Measurements from ENCODE around the gene VSTM5. TPM values are rescaled to one million over a fixed set of nuclear protein-coding genes. Genes with fewer than 3 reads are reported as not detected.
A peak's percentile ranks its signal among the peaks of the same experiment; 100 is the strongest.

The VSTM5 gene
- polyA plus RNA-seq, 1 of the 3 experiments (the other 2 are of a cell fraction) = 0.12 TPM

DNA sequence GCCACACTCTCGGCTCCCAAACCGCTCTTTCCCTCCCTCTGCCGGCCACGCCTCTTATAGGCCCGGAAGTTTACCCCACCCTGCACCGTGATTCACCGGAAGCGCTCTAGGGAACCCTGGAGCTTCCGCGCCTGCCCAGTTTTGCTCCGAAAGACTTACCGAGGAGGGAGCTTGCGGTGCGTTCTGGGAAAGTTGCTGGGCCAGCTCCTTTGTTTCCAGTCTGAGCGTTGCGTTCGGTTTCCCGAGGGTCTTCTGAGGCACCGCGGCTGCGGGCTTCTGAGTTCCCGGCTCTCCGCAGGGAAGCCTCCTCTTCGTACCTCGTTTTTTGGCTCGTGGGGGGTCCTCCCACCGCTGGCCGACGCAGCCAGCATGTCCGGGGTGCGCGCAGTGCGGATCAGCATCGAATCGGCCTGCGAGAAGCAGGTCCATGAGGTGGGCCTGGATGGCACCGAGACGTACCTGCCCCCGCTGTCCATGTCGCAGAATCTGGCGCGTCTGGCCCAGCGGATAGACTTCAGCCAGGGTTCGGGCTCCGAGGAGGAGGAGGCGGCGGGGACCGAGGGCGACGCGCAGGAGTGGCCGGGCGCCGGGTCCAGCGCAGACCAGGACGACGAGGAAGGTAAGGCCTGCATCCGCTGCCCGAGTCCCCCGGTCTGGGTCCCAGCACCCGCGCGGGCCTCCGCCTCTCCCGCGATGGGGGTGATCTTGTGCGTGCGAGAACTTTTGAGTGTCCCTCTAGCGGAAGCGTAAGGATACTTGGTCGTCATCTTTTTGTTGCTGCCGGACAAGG lies 66.1 kb downstream of the VSTM5 start, which contains the start of gene MED17:
MED17 (plus strand) TSS at position 138 of the 790 bp plus-strand sequence; CDS start at position 370, 232 bp downstream.
- peaks cover 4% of the 10 kb centered on the region for H3F3A ChIP-seq (replicated peaks; ENCODE audit: insufficient read depth)
- ChIA-PET POLR2A (interaction anchor here (0.6 to 2.5 kb wide), 13 partner anchors 9 to 344 kb away, joined by 3 to 72 read pairs (median 4); partner anchors contain the start of genes C11orf54, CEP295, PANX1 and TAF1D), CTCF (interaction anchor here (1.1 to 1.4 kb wide), 5 partner anchors 12 to 45 kb away, joined by 4 to 5 read pairs (median 5); partner anchors contain the start of genes C11orf54 and TAF1D)
- H3K27ac ChIP-seq (ENCODE audit: low read depth in 2 of 2, low read length in 1 of 2) = peak within 1 kb of the TSS; percentile 94 to 96
- no peaks in the 10 kb centered on the region for H3K9me3 ChIP-seq
- 0% methylated on average over 38 of the region's 72 CpGs for WGBS (ENCODE audit: low lambda C conversion rate)
- H3K9me2 ChIP-seq = no peaks in the 10 kb centered on the region
- H3K4me1 ChIP-seq (ENCODE audit: control insufficient read depth in 1 of 2, insufficient read depth in 2 of 2, low read depth in 1 of 2, low read length in 1 of 2) = peaks cover 2 to 18% of the 10 kb centered on the region in 2 experiments; a peak in 3 of 4 replicates
- H3K36me3 ChIP-seq (replicated peaks in 1 of 2; ENCODE audit: control insufficient read depth in 1 of 2, insufficient read depth in 2 of 2, low read length in 1 of 2) = peaks cover 12 to 19% of the 10 kb centered on the region in 2 experiments
- peak; percentile 95 for DNase-seq
- H3K4me2 ChIP-seq = peak within 1 kb of the TSS; percentile 91
- H3K4me3 ChIP-seq (ENCODE audit: low read depth in 2 of 2, low read length in 1 of 2) = peak within 1 kb of the TSS; percentile 79 to 89
- peak within 1 kb of the TSS; percentile 99 for H3K9ac ChIP-seq
- TF ChIP-seq, protein P1, sequence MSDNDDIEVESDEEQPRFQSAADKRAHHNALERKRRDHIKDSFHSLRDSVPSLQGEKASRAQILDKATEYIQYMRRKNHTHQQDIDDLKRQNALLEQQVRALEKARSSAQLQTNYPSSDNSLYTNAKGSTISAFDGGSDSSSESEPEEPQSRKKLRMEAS (IDR thresholded peaks at IDR 0.05; ENCODE audit: low read depth) = peak; percentile 89
- TF ChIP-seq GABPA (IDR thresholded peaks at IDR 0.05; ENCODE audit: low read depth) (peak; percentile 91), YY1 (IDR thresholded peaks at IDR 0.05; ENCODE audit: low read depth) (0 out of 2 replicates have a peak, but pooled peaks have one; percentile 3), ELF1 (IDR thresholded peaks at IDR 0.05) (peak; percentile 83), SMC3 (IDR thresholded peaks at IDR 0.05; ENCODE audit: low read depth, low read length) (no peak), EZH2phosphoT487 (IDR thresholded peaks at IDR 0.05; ENCODE audit: borderline replicate concordance, low read depth) (no peak), TAF1 (IDR thresholded peaks at IDR 0.05; ENCODE audit: borderline replicate concordance, low read depth, low read length) (peak; percentile 93), CHD2 (IDR thresholded peaks at IDR 0.05; ENCODE audit: low read length, partially characterized antibody) (peak; percentile 64), JUND (IDR thresholded peaks at IDR 0.05) (peak; percentile 70), POLR2AphosphoS5 (IDR thresholded peaks at IDR 0.05; ENCODE audit: low read depth, low read length) (peak; percentile 99), SIN3A (IDR thresholded peaks at IDR 0.05; ENCODE audit: borderline replicate concordance, low read depth, low read length) (peak; percentile 75; the same call in 1 of the 2 replicates), NRF1 (IDR thresholded peaks at IDR 0.05; ENCODE audit: low read depth, low read length) (no peak; the same call in 1 of the 2 replicates), RAD21 (IDR thresholded peaks at IDR 0.05; ENCODE audit: low read length) (no peak), RXRA (IDR thresholded peaks at IDR 0.05; ENCODE audit: borderline replicate concordance, low read depth) (no peak), FOXJ3 (CRISPR knock-in tag; IDR thresholded peaks at IDR 0.05) (no peak), RCOR1 (IDR thresholded peaks at IDR 0.05; ENCODE audit: low read length) (0 out of 2 replicates have a peak, but pooled peaks have one; percentile 42), FOSL2 (IDR thresholded peaks at IDR 0.05; ENCODE audit: borderline replicate concordance, low read depth) (peak; percentile 80)
- TF ChIP-seq, protein P2, sequence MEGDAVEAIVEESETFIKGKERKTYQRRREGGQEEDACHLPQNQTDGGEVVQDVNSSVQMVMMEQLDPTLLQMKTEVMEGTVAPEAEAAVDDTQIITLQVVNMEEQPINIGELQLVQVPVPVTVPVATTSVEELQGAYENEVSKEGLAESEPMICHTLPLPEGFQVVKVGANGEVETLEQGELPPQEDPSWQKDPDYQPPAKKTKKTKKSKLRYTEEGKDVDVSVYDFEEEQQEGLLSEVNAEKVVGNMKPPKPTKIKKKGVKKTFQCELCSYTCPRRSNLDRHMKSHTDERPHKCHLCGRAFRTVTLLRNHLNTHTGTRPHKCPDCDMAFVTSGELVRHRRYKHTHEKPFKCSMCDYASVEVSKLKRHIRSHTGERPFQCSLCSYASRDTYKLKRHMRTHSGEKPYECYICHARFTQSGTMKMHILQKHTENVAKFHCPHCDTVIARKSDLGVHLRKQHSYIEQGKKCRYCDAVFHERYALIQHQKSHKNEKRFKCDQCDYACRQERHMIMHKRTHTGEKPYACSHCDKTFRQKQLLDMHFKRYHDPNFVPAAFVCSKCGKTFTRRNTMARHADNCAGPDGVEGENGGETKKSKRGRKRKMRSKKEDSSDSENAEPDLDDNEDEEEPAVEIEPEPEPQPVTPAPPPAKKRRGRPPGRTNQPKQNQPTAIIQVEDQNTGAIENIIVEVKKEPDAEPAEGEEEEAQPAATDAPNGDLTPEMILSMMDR (IDR thresholded peaks at IDR 0.05) = peak; percentile 53
- TF ChIP-seq, protein P3, sequence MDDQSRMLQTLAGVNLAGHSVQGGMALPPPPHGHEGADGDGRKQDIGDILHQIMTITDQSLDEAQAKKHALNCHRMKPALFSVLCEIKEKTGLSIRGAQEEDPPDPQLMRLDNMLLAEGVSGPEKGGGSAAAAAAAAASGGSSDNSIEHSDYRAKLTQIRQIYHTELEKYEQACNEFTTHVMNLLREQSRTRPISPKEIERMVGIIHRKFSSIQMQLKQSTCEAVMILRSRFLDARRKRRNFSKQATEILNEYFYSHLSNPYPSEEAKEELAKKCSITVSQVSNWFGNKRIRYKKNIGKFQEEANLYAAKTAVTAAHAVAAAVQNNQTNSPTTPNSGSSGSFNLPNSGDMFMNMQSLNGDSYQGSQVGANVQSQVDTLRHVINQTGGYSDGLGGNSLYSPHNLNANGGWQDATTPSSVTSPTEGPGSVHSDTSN (IDR thresholded peaks at IDR 0.05) = 0 out of 2 replicates have a peak, but pooled peaks have one; percentile 7
- TF ChIP-seq, protein P4, sequence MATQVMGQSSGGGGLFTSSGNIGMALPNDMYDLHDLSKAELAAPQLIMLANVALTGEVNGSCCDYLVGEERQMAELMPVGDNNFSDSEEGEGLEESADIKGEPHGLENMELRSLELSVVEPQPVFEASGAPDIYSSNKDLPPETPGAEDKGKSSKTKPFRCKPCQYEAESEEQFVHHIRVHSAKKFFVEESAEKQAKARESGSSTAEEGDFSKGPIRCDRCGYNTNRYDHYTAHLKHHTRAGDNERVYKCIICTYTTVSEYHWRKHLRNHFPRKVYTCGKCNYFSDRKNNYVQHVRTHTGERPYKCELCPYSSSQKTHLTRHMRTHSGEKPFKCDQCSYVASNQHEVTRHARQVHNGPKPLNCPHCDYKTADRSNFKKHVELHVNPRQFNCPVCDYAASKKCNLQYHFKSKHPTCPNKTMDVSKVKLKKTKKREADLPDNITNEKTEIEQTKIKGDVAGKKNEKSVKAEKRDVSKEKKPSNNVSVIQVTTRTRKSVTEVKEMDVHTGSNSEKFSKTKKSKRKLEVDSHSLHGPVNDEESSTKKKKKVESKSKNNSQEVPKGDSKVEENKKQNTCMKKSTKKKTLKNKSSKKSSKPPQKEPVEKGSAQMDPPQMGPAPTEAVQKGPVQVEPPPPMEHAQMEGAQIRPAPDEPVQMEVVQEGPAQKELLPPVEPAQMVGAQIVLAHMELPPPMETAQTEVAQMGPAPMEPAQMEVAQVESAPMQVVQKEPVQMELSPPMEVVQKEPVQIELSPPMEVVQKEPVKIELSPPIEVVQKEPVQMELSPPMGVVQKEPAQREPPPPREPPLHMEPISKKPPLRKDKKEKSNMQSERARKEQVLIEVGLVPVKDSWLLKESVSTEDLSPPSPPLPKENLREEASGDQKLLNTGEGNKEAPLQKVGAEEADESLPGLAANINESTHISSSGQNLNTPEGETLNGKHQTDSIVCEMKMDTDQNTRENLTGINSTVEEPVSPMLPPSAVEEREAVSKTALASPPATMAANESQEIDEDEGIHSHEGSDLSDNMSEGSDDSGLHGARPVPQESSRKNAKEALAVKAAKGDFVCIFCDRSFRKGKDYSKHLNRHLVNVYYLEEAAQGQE (IDR thresholded peaks at IDR 0.05; ENCODE audit: low read depth, low read length) = peak; percentile 47; the same call in 1 of the 2 replicates
- no peaks in the 10 kb centered on the region for H3K27me3 ChIP-seq (ENCODE audit: insufficient read depth)
- H4K20me1 ChIP-seq (ENCODE audit: insufficient read depth) = peaks cover 47% of the 10 kb centered on the region
- peaks cover 59% of the 10 kb centered on the region for H3K79me2 ChIP-seq (ENCODE audit: insufficient read depth)
- peak within 1 kb of the TSS; percentile 84 for H2AFZ ChIP-seq (ENCODE audit: low read depth)

Data from SK-N-SH (cell line).